HAP-1 (cell line): ENCODE data around the gene ALPI.

Experiments
- DNase-seq, 2 experiments: peaks; one replicate each; pipeline ENCODE4 v3.0.0-alpha.2; 2016 to 2020; ENCODE audit warnings: low spot score in 2 of 2
- H3K27me3 ChIP-seq: fragments of 250-450 bp; sonication (Bioruptor Pico); 2 replicates; pipeline ENCODE4 v1.5.1; 2020; ENCODE audit warnings: low read depth, mild to moderate bottlenecking, moderate library complexity
- H3K36me3 ChIP-seq: fragments of 250-450 bp; sonication (Bioruptor Pico); replicated peaks from 2 replicates; pipeline ENCODE4 v1.5.1; 2020; ENCODE audit warnings: mild to moderate bottlenecking
- H3K4me1 ChIP-seq: fragments of 250-450 bp; sonication (Bioruptor Pico); 2 replicates; pipeline ENCODE4 v1.5.1; 2020; ENCODE audit warnings: mild to moderate bottlenecking
- H3K4me3 ChIP-seq: fragments of 250-450 bp; sonication (Bioruptor Pico); 2 replicates; pipeline ENCODE4 v1.5.1; 2020; ENCODE audit warnings: mild to moderate bottlenecking, moderate library complexity
- H3K9me3 ChIP-seq: fragments of 250-450 bp; sonication (Bioruptor Pico); 2 replicates; pipeline ENCODE4 v1.5.1; 2020; ENCODE audit warnings: mild to moderate bottlenecking, moderate library complexity
- in situ Hi-C: fragments of 300-500 bp; cut with MboI; formaldehyde crosslinking; loops from 3 replicates; pipeline ENCODE4 v1.14.3; 2020; ENCODE audit warnings: low sequenced_read_pairs, inconsistent platforms, mixed read lengths

Gene ALPI

DNA sequence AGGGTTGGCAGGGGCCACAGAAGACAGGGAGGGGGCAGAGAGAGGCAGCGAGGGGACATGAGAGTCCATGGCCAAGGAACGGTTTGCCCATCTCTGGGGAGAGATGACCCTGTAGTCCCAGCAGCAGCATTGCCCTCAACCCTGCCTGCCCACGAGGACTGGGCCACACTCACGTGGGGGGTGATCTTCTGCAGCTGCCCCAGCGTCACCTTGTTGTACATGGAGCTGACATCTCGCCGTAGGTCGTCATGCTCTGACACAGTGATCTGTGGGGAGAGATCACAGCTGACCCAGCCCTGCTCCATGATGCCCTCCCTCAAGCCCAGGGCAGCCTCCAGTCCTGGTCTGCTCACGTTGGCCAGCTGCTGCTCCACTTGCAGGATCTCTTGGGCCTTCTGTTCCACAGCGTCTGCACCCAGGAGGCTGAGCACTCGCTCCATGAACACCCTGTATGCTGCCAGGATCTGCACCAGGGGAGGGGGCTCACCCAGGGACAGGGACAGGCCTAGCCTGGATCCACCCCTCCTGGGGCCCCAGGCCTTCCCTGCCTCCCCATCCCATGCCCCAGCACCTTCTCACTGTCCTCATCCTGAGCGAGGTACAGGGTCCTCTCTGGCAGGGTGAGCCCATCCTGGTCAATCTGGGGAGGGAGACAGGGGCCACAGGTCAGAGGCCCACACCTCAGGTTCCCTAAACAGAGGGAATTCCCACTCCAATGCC, 28.8 kb downstream of the ALPI start:
- Histone ChIP-seq H3K9me3 (no peaks in the 10 kb centered on the region), H3K27me3 (peaks cover 44% of the 10 kb centered on the region), H3K4me1 (no peaks in the 10 kb centered on the region), H3K4me3 (no peak overlapping the region), H3K36me3 (no peaks in the 10 kb centered on the region)
- no peak for DNase-seq
- in situ Hi-C loops, result no loop called here

DNA sequence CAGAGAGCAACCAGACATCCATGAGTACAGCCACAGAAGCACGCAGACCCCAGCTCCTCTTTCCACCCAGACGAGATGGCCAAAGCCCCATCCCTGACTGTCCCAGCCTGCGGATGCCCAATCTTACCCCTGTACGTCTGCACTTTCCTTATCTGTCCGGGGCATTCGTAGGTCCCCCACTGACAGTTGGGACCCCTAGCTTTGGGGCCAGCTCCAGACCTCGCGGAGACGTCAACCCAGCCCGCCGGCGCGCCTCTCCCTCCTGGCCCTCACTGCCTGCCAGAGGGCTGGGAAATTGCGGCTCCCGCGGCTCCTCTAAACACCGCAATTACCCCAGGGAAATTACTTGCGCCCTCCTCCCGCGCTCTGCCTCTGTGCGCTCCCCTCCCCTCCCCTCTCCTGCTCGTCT, 29.4 kb downstream of the ALPI start:
- H3K27me3 ChIP-seq, result peaks cover 44% of the 10 kb centered on the region
- no peak for DNase-seq
- H3K4me1 ChIP-seq, result no peaks in the 10 kb centered on the region
- H3K36me3 ChIP-seq, result no peaks in the 10 kb centered on the region
- H3K4me3 ChIP-seq, result no peak overlapping the region
- in situ Hi-C loops, result no loop called here
- H3K9me3 ChIP-seq, result no peaks in the 10 kb centered on the region

GRCh38 chr2:232485757-232486557, 30.0 kb downstream of the ALPI start:
- in situ Hi-C loops, result no loop called here
- no peaks in the 10 kb centered on the region for H3K36me3 ChIP-seq
- peaks cover 44% of the 10 kb centered on the region for H3K27me3 ChIP-seq
- H3K4me3 ChIP-seq, result no peak overlapping the region
- no peaks in the 10 kb centered on the region for H3K9me3 ChIP-seq
- no peak for DNase-seq
- no peaks in the 10 kb centered on the region for H3K4me1 ChIP-seq

GRCh38 chr2:232486558-232487384, 30.8 kb downstream of the ALPI start:
- DNase-seq, result no peak
- Histone ChIP-seq H3K9me3 (no peaks in the 10 kb centered on the region), H3K4me3 (no peak overlapping the region), H3K4me1 (no peaks in the 10 kb centered on the region), H3K36me3 (no peaks in the 10 kb centered on the region), H3K27me3 (peaks cover 44% of the 10 kb centered on the region)
- in situ Hi-C loops, result no loop called here

- DNase-seq, result no peak
Measured at GRCh38 chr2:232487385-232488096, 31.6 kb downstream of the ALPI start, which contains the start of gene ECEL1. ECEL1 (minus strand) TSS chr2:232487834; CDS start chr2:232486653, 1,181 bp downstream.

DNA sequence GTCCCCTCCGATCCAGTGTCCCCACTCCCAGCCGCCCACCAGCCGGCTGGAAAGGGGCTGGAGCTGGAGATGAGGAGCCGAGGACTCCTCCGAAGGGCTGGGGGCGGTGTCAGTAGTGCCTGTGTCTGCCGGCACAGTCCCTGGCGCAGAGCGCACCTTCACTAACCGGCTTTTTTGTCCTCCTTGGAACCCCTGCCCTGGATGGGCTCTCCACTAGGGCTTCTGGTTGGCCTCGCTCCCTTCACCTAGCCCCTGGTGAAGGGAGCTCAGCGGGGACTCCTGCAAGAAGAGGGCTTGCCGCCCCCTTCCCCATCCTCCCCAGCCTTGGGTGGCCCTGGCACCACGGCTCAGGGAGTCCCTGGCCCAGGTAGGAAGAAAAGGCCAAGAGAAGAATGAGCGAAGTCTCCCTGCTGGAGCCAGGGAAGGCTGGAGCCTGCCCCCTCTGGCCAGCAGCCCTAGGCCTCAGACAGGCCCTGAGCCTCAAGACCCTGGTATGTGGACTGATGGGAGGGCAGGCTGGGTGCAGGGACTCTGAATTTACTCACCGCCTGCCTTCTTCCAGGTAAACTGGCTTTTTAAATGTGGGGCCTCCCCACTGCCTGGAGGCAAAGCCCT, 32.3 kb downstream of the ALPI start:
- DNase-seq, result no peak
- no peaks in the 10 kb centered on the region for H3K36me3 ChIP-seq
- no peaks in the 10 kb centered on the region for H3K4me1 ChIP-seq
- peaks cover 44% of the 10 kb centered on the region for H3K27me3 ChIP-seq
- in situ Hi-C loops, result no loop called here
- no peak overlapping the region for H3K4me3 ChIP-seq
- no peaks in the 10 kb centered on the region for H3K9me3 ChIP-seq

More at GRCh38 chr2:232487385-232488096, 31.6 kb downstream of the ALPI start, which contains the start of gene ECEL1:
- H3K27me3 ChIP-seq, result peaks cover 44% of the 10 kb centered on the region
- no peaks in the 10 kb centered on the region for H3K4me1 ChIP-seq
- no peak within 1 kb of the TSS for H3K4me3 ChIP-seq
- no peaks in the 10 kb centered on the region for H3K9me3 ChIP-seq
- in situ Hi-C loops, result no loop called here
- H3K36me3 ChIP-seq, result no peaks in the 10 kb centered on the region

DNA sequence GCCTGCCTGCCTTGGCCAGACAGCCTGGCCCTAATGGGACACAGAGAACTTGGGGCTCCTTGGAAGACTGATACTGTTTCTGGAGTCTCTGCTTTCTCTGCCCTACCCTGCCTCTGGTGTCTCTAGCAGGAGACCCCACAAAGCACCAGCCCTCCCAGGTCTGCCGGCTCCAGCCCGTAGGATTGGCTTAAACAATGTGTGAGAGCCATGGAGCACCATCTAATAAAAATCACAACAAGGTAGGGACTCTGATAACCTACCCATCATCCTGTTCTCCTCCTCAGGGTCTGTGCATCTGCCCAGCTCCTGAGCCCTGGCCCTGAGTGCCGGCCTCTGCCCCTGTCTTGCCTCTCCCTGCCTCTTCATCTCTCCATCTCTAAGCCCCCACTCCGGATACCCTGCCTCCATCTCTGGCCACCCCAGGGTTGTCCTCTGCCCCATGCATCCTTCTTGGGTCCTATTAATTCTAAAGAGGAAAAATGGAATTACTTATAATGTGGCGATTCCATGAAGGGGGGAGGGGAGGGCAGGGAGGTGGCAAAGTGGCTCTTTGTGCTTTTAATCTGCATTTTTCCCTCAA, 32.9 kb downstream of the ALPI start:
- no peaks in the 10 kb centered on the region for H3K9me3 ChIP-seq
- H3K27me3 ChIP-seq, result peaks cover 44% of the 10 kb centered on the region
- no peak overlapping the region for H3K4me3 ChIP-seq
- in situ Hi-C loops, result no loop called here
- no peaks in the 10 kb centered on the region for H3K36me3 ChIP-seq
- H3K4me1 ChIP-seq, result no peaks in the 10 kb centered on the region
- DNase-seq, result no peak

- DNase-seq, result no peak
- Histone ChIP-seq H3K9me3 (no peaks in the 10 kb centered on the region), H3K27me3 (peaks cover 41% of the 10 kb centered on the region), H3K4me3 (no peak overlapping the region), H3K36me3 (no peaks in the 10 kb centered on the region), H3K4me1 (no peaks in the 10 kb centered on the region)
- in situ Hi-C loops, result no loop called here
Measured at GRCh38 chr2:232489516-232490220, 33.7 kb downstream of the ALPI start.

- Histone ChIP-seq H3K36me3 (no peaks in the 10 kb centered on the region), H3K4me3 (no peak overlapping the region), H3K27me3 (peaks cover 33% of the 10 kb centered on the region), H3K9me3 (no peaks in the 10 kb centered on the region), H3K4me1 (no peaks in the 10 kb centered on the region)
- DNase-seq, result no peak
- in situ Hi-C loops, result no loop called here
Measured at GRCh38 chr2:232490221-232491138, 34.5 kb downstream of the ALPI start.

- H3K9me3 ChIP-seq, result no peaks in the 10 kb centered on the region
- no peaks in the 10 kb centered on the region for H3K36me3 ChIP-seq
- peaks cover 25% of the 10 kb centered on the region for H3K27me3 ChIP-seq
- H3K4me1 ChIP-seq, result no peaks in the 10 kb centered on the region
- in situ Hi-C loops, result no loop called here
- no peak for DNase-seq
- no peak overlapping the region for H3K4me3 ChIP-seq
Measured at GRCh38 chr2:232491139-232491780, 35.3 kb downstream of the ALPI start.

- no peak for DNase-seq
- no peaks in the 10 kb centered on the region for H3K36me3 ChIP-seq
- no peaks in the 10 kb centered on the region for H3K4me1 ChIP-seq
- in situ Hi-C loops, result no loop called here
- H3K4me3 ChIP-seq, result no peak overlapping the region
- H3K27me3 ChIP-seq, result peaks cover 16% of the 10 kb centered on the region
- no peaks in the 10 kb centered on the region for H3K9me3 ChIP-seq
Measured at GRCh38 chr2:232492236-232492848, 36.4 kb downstream of the ALPI start.
